DND-41 (cell line): ENCODE measurements around the gene FUBP1.

ENCODE experiments used
- EZH2 ChIP-seq: IDR thresholded peaks from 3 replicates; pipeline ENCODE4 v1.6.1; 2012; ENCODE audit warnings: borderline replicate concordance, low read depth, mild to moderate bottlenecking, moderate library complexity, low read length, inconsistent platforms; ENCODE audit not compliant: severe bottlenecking
- TF ChIP-seq, protein P1 (sequence below): IDR thresholded peaks from 2 replicates; pipeline ENCODE4 v1.5.1; 2012; ENCODE audit warnings: borderline replicate concordance, low read length, moderate library complexity, mild to moderate bottlenecking; ENCODE audit not compliant: poor library complexity, severe bottlenecking; ENCODE audit errors: extremely low read depth

DNA sequence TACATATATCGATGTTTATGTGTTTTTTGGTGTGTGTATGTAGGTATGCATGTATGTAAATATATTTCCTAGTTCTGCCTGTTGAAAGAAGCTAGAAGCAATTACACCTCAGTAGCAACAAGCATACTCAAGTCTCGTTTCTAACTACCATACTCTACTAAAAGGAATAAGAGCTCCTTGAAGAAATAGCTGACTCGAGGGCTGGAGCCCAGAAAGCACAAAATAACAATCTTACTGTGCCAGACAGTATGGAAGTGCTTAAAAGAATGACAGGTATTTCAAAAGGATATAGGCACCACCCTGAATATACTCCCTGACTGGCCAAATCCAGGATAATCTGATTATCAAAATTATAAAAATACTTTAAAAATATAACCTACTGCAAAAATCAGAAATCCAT, 23.2 kb downstream of the FUBP1 start:
- TF ChIP-seq, protein P1, sequence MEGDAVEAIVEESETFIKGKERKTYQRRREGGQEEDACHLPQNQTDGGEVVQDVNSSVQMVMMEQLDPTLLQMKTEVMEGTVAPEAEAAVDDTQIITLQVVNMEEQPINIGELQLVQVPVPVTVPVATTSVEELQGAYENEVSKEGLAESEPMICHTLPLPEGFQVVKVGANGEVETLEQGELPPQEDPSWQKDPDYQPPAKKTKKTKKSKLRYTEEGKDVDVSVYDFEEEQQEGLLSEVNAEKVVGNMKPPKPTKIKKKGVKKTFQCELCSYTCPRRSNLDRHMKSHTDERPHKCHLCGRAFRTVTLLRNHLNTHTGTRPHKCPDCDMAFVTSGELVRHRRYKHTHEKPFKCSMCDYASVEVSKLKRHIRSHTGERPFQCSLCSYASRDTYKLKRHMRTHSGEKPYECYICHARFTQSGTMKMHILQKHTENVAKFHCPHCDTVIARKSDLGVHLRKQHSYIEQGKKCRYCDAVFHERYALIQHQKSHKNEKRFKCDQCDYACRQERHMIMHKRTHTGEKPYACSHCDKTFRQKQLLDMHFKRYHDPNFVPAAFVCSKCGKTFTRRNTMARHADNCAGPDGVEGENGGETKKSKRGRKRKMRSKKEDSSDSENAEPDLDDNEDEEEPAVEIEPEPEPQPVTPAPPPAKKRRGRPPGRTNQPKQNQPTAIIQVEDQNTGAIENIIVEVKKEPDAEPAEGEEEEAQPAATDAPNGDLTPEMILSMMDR = no peak
- no peak for TF ChIP-seq EZH2
